Stimulated activated CD4-positive, alpha-beta T cell treated with anti-CD3 and anti-CD28 coated beads, TNF-alpha, amount 100 ng/mL, for 48 hours (primary cell): ENCODE data around the gene CEACAM19.
"Not testable (repeated sequence)": the region's sequence is repeated elsewhere in the genome, so short reads cannot be mapped to it uniquely, and the experiment has no call there.

Experiments
- DNase-seq, 3 donors: peaks; one replicate each; pipeline ENCODE4 v3.0.0-alpha.2; 2020; ENCODE audit warnings: low read depth in 3 of 3

Gene CEACAM19, protein sequence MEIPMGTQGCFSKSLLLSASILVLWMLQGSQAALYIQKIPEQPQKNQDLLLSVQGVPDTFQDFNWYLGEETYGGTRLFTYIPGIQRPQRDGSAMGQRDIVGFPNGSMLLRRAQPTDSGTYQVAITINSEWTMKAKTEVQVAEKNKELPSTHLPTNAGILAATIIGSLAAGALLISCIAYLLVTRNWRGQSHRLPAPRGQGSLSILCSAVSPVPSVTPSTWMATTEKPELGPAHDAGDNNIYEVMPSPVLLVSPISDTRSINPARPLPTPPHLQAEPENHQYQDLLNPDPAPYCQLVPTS

DNA sequence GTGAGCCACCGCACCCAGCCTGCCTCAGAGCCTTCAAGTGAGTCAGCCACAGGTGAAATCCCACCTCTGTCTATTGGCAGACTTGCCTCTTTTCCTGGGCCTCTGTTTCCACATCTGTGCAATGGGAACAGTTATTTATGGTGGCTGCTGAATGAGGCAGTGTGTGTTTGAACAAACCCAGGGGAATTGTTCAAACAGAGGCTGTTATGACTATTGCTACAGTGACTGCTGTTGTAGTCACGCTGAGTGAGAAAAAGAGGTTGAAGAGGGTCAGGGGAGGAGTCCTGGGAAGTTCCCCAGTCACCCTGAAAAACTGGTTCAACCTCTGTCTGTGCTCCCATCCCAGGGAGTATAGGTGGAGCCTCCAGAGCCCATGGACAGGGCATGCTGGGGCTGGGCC is at the start of gene CEACAM19:
CEACAM19 (plus strand) TSS at position 83 of the 400 bp plus-strand sequence. CDS start 450 bp downstream, outside the sequence.
- no peak for DNase-seq

DNA sequence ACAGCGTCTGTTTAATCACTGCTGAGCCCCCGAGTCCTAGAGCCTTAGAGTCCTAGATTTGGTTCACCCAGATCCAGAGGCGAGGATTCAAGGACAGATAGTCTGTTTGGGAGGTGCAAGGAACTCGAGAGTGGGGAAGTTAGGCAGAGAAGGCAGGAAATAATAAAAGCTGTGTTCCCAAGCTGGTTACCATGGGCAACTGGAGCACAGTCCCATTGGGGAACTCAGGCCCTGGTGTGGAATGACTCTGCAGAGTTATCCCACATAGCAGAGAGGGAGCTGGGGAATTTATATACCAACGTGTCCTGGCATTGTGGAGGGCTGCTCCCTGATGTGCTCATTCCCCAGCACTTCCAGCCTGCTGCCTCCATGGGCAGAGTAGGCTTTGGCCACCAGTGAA is 48.2 kb upstream of the CEACAM19 start:
- no peak for DNase-seq

DNA sequence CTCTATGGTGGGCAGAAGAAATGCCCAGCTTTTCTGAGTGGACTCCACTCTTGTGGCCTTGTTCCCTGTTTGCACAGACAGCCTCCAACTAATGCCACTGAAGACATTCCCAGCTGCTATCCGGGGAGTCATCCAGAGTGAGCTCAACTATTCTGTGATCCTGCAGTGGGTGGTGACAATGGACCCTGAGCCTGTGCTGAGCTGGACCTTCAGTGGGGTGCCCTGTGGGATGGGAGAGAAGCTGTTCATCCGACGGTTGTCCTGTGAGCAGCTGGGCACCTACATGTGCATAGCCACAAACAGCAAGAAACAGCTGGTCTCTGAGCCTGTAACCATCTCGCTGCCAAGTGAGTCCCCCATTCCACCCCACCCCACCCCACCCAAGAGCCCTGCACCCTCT is 47.7 kb upstream of the CEACAM19 start:
- no peak for DNase-seq

DNA sequence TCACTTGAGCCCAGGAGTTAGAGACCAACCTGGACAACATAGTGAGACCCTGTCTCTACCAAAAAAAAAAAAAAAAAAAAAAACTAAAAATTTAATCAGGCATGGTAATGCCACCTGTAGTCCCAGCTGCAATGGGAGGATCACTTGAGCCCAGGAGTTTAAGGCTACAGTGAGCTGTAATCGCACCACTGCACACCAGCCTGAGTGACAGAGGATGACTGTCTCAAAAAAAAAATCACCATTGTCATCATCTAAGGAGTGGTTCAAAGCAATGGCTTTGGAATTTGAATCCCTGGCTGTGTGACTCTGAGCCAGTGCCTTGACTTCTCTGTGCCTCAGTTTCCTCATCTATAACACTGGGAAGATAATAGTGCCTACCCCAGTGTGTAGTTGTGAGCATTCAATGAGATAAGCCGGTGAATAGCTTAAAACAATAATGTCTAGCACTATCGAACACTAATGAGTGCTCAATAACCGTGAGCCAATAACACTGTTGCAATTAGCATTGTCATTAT is 46.4 kb upstream of the CEACAM19 start:
- no peak for DNase-seq

DNA sequence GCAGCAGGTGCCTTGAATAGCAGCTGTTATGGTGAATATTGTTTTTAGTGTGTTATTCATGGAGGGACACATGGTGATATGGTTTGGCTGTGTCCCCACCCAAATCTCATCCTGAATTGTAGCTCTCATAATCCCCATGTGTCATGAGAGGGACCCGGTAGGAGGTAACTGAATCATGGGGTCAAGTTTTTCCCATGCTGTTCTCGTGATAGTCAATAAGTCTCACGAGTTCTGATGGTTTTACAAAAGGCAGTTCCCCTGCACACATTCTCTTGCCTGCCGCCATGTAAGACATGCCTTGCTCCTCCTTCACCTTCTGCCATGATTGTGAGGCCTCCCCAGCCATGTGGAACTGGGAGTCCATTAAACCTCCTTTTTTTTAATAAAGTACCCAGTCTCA is 45.6 kb upstream of the CEACAM19 start:
- not testable (repeated sequence) for DNase-seq

DNA sequence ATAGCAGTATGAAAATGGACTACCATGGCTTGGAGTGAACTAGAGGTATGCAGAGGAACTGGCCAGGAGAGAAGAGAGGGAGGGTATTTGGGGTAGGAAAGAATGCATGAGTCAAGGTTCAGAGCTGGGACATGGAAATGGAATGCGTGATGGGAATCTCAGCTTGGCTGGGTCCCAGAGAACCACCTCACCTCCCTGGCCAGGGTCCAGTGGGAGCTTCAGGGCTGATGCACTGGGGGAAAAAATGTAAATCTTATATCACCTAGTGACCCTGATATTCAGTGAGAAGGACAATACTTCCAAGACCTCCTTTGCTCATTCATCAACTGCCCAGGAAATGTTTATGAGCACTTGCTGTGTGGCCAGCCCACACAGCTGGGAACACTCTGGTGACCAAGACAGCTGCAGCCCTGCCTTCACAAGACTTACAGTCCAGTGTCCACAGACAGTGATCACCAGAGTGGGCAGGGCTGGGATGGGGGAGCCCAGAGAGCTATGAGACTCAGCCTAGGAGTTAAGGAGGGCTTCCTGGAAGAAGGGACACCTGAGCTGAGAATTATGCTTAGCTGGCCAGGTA is 45.1 kb upstream of the CEACAM19 start:
- no peak for DNase-seq

DNA sequence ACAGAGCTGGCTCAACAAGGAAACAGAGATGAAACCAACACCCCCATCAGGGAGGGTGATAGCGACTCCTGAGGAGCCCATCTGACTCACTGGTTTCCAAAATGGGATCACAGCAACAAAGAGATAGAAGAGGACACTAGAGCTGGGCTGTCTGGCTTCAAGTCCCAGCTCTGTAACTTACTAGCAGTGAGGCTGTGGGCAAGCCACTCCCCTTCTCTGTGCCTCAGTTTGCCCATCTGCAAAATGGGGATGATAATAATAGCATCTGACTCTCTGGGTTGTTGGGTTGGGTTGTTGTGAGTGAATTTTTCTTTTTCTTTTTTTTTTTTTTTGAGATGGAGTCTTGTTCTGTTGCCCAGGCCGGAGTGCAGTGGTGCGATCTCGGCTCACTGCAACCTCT is 43.7 kb upstream of the CEACAM19 start:
- no peak for DNase-seq

DNA sequence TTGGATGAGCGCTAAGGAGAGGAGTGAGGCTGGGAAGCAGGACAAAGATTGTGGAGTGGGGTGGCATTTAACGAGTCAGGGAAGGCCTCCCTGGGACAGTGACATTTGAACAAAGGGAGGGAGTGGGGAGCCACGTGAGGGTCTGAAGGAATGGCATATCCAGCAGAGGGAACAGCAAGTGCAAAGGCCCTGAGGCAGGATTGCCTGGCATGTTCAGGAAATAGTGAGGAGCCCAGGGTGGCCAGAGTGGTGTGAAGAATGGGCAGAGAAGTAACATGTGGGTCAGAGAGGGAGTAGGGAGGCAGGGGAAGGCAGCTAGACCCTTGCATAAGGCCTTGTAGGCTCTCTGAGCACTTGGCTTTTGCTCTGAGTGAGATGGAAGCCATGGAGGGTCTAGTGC is 42.5 kb upstream of the CEACAM19 start:
- no peak for DNase-seq

DNA sequence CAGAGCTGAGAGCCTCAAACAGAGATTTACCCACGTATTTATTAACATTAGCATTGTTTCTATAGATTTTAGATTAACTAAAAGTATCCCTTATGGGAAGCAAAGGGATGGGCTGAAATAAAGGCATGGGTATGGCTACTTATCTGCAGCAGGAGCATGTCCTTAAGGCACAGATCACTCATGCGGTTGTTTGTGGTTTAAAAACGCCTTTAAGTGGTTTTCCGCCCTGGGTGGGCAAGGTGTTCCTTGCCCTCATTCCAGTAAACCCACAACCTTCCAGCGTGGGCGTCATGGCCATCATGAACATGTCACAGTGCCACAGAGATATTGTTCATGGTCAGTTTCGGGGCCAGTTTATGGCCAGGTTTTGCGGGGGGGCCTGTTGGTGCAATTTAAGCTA is 39.7 kb upstream of the CEACAM19 start:
- DNase-seq = not testable (repeated sequence)

DNA sequence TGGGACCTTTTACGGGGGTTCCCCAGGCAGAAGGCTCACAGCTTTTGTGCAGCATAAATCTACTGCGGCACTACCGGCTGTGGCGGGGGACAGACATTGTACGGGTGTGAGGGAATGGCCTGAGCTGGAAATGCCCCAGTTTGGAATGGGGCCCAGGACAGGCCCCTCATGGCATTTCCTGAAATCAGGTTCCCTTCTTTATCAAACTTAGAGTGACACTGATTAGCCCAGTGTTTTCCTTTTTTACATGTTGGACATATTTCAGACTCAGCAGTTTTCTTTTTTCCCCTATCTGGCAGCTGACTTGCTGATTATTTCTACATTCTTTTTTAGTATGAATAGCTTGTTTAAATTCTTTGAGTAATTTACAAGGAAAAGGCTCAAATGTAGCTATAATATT is 37.2 kb upstream of the CEACAM19 start:
- DNase-seq = not testable (repeated sequence)

DNA sequence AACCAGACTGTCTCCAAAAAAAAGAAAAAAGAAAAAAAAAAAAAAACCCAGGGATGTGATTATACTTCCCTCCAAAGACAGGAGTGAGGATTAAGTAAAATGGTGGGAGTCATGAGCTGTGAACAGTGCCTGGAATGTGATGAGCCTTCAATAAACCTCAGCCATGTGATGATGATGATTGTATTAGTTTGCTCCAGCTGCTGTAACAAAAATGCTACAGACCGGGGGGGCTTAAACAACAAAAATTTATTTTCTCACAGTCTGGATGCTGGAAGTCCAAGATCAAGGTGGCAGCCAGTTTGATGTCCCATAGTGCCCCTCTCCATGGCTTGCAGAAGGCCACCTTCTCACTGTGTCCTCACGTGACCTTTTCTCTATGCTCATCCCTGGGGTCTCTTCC is 36.5 kb upstream of the CEACAM19 start:
- DNase-seq = no peak

DNA sequence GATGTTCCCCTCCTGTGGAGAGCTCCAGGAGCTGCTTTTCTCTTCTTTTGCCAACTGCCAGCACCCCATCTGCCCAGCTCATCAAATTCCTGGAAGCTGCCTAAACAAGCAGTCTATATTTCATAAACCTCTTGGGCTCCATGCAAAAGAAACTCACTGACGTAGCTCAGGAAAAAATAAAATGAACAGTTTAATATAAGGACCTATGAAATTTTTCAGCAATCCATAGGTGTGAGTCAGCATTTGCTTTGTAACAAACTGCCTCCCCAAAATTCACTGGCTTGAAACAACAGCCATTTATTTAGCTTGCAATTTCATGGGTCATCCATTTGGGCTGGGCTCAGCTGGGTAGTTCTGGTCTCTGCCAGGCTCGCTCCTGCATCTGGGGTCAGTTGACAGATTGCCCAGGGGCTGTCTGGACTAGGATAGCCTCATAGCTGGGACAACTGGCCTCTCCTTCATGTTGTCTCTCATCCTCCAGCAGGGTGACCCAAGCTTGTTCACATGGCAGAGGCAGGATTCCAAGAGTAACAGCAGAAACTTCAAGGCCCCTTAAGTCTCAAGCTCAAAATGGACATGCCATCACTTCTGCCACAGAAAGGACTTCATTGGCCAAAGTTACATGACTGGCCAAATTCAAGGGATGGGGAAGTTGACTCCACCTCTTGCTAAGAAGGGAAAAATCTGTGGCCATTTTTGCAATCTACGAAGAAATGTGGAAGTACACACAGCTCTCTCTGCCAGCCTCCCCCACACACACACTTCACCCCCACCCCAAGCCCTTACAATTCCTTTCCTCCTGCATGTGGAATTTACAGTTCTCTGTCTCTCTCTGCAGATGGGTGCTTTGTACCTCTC is 35.5 kb upstream of the CEACAM19 start:
- DNase-seq = no peak

DNA sequence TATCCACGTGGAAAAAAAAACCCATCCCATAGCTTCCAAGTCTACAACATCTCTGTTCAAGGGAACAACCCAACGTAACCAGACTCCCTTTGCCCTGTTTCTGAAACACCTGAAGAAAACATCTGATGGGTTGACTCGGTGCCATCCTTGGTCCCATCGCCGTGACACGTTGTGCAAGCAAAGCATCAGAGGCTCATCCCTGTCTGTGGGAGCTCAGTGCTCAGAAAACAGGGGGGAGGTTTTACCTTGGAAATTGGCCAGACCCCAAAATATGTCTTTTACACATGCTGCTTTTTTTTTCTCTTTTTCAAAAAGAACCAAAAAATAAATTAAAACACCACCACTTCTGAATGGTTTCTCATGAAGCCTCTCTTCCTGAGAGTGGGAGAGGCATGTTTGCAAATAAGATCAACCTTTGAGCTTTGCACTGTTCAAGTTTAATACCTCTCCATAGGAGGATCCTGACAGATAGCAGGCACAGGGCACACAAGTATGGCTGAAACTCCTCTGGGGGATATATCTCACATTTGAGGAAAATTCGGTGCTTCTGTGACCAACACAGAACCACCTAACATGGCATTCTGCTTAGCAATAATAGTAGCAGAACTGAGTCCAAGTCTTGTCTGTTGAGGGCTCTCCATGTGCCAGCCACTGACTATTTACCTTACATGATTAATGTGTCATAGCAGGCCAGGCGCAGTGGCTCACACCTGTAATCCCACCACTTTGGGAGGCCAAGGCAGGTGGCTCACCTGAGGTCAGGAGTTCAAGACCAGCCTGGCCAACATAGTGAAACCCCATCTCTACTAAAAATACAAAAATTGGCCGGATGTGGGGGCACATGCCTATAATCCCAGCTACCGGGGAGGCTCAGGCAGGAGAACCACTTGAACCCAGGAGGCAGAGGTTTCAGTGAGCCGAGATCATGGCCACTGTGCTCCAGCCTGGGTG is 34.6 kb upstream of the CEACAM19 start:
- no peak for DNase-seq

DNA sequence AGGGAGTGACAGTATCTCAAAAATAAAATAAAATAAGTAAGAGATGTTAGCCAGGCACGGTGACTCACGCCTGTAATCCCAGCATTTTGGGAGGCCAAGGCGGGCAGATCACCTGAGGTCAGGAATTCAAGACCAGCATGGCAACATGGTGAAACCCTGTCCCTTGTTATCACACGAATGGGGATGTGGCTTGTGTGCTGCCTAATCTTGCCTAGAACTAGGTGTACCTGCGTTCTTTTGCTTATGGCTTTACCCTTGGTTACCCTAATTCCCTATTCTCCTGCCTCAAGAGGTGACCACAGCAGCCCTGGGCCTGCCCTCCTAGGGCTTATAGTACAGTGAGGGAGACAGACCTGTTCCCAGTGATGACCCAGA is 33.9 kb upstream of the CEACAM19 start:
- no peak for DNase-seq

DNA sequence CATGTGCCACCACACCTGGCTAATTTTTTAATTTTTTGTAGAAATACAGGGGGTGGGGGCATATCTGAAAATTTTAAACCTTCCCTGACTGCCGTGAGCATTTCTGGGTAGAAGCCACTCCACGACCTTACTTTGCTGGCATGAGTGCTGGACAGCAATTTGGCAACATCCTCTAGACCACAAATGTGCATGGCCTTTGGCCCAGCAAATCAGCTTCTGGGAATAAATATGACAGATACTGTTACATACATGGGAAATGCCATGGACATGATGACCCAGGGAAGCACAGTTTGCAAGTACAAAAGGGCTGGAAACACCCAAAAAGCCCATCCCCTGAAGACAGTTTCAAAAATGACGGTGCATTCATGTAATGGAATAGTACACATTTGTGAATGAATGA is 30.8 kb upstream of the CEACAM19 start:
- no peak for DNase-seq

DNA sequence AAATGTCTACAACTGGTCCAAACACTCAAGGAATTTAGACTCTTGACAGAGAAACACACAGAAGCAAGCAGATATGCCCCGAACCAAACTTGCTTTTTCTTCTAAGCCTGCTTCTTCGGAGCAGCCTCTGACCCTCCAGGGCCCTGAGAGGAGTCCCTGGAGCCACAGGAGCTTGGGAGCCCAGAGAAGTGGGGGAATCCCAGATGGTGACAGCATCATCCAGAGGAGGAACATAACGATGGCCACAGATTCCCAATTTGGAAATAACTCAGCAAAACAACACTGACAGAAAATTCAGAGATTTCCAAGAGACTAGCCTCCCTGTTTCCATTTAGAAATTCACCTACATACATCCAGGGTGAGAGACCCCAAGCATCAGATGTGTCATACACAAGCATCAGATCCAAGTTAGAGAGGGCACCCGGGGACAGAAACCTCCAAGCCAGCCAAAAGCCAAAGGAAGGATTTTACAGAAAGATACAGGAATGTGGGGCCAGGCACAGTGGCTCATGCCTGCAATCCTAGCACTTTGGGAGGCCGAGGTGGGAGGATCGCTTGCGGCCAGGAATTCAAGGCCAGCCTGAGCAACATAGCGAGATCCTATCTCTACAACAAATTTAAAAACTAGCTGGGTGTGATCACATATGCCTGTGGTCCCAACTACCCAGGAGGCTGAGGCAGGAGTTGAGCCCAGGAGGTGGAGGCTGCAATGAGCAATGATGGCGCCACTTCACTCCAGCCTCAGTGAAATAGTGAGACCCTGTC is 29.6 kb upstream of the CEACAM19 start:
- DNase-seq = no peak

DNA sequence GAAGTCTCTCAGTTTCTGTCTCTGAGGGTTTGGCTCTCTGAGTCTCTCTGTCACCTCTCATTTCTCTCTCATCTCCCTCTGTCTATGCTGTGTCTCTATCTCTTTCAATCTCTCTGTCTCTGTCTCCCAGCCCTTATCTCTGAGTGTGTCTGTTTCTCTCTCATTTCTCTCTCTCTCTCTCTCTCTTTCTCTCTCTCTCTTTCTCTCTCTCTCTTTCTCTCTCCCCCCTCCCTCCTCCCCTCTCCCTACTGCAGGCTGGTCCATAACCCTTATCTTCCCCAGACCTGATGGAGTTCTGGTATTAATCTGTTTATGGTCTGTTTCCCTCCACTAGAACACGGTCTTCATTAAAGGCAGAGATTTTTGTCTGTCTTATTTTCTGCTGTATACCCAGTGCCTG is 28.9 kb upstream of the CEACAM19 start:
- no peak for DNase-seq

DNA sequence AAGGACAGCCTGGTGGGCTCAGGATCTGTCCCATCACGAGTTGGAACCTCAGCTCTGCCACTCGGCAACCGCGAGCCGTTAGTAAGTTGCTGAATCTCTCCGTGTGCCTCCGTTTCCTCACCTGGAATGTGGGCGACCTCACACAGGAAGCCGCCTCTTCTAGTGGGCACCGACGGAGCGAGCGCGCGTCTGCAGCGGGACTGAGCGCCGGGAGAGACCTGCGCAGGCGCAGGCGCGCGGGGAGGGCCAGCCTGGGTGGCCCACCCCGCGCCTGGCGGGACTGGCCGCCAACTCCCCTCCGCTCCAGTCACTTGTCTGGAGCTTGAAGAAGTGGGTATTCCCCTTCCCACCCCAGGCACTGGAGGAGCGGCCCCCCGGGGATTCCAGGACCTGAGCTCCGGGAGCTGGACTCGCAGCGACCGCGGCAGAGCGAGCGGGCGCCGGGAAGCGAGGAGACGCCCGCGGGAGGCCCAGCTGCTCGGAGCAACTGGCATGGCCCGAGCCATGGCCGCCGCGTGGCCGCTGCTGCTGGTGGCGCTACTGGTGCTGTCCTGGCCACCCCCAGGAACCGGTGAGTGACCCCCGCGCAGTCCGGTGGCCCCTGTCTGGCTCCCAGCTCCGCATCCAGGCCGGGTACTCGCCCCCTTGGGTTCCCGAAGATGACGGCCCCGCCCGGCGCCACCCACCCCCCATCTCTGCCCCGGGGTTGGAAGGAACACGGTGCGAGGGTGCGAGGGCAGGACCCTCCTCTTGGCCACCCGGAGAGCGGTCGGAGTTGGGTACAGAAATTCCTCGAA is 27.5 kb upstream of the CEACAM19 start, which contains the start of gene PVR:
PVR (plus strand) TSS at position 306 of the 797 bp plus-strand sequence; CDS start at position 493, 187 bp downstream.
- peak; percentile 7 to 24 (median 20) for DNase-seq

DNA sequence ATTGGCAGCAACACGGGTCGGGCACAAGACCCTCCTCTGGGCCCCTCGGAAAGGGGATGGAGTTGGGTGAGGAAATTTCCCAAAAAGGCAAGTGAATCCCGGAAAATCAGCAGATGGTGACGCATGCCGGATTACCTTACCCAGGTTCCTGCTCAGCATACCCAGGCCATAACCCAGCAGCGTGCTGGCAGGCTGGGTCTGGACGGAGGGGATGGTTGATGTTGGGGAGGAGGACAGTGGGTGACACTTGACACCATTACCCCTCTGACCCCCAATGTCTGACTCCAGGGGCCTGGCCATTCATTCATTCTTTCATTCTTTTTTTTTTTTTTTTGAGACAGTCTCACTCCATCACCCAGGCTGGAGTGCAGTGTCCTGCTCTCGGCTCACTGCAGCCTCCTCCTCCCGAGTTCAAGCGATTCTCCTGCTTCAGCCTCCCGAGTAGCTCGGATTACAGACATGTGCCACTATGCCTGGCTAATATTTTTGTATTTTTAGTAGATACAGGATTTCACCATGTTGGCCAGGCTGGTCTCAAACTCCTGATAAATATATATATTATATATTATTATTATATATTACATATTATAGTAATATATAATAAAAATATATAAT is 26.8 kb upstream of the CEACAM19 start:
- DNase-seq = no peak
